Fibroblast of skin of right quadriceps (primary cell): ENCODE data around the gene FRMPD4.
"Not testable (repeated sequence)": the region's sequence is repeated elsewhere in the genome, so short reads cannot be mapped to it uniquely, and the experiment has no call there.

Experiments
- DNase-seq: peaks from one replicate; pipeline ENCODE4 v3.0.0-alpha.2; 2013

Gene FRMPD4

GRCh38 chrX:12446342-12447075 is 308.2 kb downstream of the FRMPD4 start:
- DNase-seq: peak; percentile 63

- peak; percentile 91 for DNase-seq
Measured at GRCh38 chrX:12447448-12448064, 309.3 kb downstream of the FRMPD4 start.

- no peak for DNase-seq
Measured at GRCh38 chrX:12452268-12452667, 314.0 kb downstream of the FRMPD4 start.

- DNase-seq: no peak
Measured at GRCh38 chrX:12460929-12461328, 322.7 kb downstream of the FRMPD4 start.

- no peak for DNase-seq
Measured at GRCh38 chrX:12463052-12463451, 324.8 kb downstream of the FRMPD4 start.

GRCh38 chrX:12463873-12464272 is 325.6 kb downstream of the FRMPD4 start:
- DNase-seq: no peak

- no peak for DNase-seq
Measured at GRCh38 chrX:12467321-12467720, 329.0 kb downstream of the FRMPD4 start.

GRCh38 chrX:12469296-12469695 is 331.0 kb downstream of the FRMPD4 start:
- DNase-seq: no peak

- no peak for DNase-seq
Measured at GRCh38 chrX:12471061-12471460, 332.8 kb downstream of the FRMPD4 start.

- DNase-seq: peak; percentile 1
Measured at GRCh38 chrX:12480956-12481355, 342.7 kb downstream of the FRMPD4 start.

- DNase-seq: no peak
Measured at GRCh38 chrX:12488220-12488619, 349.9 kb downstream of the FRMPD4 start.

- DNase-seq: no peak
Measured at GRCh38 chrX:12488771-12489170, 350.5 kb downstream of the FRMPD4 start.

GRCh38 chrX:12489341-12489740 is 351.1 kb downstream of the FRMPD4 start:
- no peak for DNase-seq

- DNase-seq: no peak
Measured at GRCh38 chrX:12494400-12495138, 356.3 kb downstream of the FRMPD4 start.

GRCh38 chrX:12496343-12496742 is 358.1 kb downstream of the FRMPD4 start:
- DNase-seq: no peak

GRCh38 chrX:12497832-12498591 is 359.7 kb downstream of the FRMPD4 start:
- DNase-seq: no peak

GRCh38 chrX:12505127-12505526 is 366.9 kb downstream of the FRMPD4 start:
- DNase-seq: no peak

GRCh38 chrX:12515384-12515783 is 377.1 kb downstream of the FRMPD4 start:
- DNase-seq: not testable (repeated sequence)

- no peak for DNase-seq
Measured at GRCh38 chrX:12526306-12526705, 388.0 kb downstream of the FRMPD4 start.

- not testable (repeated sequence) for DNase-seq
Measured at GRCh38 chrX:12538096-12538495, 399.8 kb downstream of the FRMPD4 start.

GRCh38 chrX:12542251-12542650 is 404.0 kb downstream of the FRMPD4 start:
- DNase-seq: not testable (repeated sequence)

GRCh38 chrX:12548341-12548740 is 410.1 kb downstream of the FRMPD4 start:
- DNase-seq: no peak

GRCh38 chrX:12548746-12549145 is 410.5 kb downstream of the FRMPD4 start:
- peak; percentile 17 for DNase-seq
